HFF-Myc (cell line): ENCODE results near the gene MAPK1.

Experiments
- DNase-seq: peaks from one replicate; pipeline ENCODE4 v3.0.0-alpha.2; 2011; ENCODE audit warnings: low read depth; ENCODE audit errors: extremely low read depth
- H3K4me3 ChIP-seq: replicated peaks from 2 replicates; pipeline ENCODE4 v1.5.1; 2011; ENCODE audit warnings: low read depth, mild to moderate bottlenecking, control low read depth, low read length
- TF ChIP-seq, protein P1 (sequence below): IDR thresholded peaks from 2 replicates; pipeline ENCODE4 v1.5.1; 2012; ENCODE audit warnings: mild to moderate bottlenecking, low read depth, low read length, control low read depth; ENCODE audit errors: missing control alignments

MAPK1 gene

DNA sequence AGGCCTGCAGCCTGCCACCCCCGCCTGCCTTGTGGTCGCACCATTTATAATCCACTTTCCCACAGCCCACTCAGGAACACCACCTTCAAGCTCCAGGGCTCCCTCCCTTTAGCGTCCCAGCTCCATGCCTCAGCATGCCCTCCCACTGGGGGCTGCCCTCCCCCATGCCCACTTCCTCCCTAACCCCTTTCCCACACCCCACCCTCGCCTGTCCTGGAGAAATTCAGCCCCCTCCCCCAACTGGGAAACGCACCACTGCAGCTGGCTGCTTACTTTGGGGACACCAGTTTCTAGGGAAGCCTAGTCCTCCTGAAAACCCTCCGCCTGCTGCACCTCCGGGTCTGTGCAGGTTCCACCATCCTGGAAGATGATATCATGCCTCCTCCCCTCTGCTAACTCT, 128.5 kb downstream of the MAPK1 start:
- H3K4me3 ChIP-seq = no peak overlapping the region

DNA sequence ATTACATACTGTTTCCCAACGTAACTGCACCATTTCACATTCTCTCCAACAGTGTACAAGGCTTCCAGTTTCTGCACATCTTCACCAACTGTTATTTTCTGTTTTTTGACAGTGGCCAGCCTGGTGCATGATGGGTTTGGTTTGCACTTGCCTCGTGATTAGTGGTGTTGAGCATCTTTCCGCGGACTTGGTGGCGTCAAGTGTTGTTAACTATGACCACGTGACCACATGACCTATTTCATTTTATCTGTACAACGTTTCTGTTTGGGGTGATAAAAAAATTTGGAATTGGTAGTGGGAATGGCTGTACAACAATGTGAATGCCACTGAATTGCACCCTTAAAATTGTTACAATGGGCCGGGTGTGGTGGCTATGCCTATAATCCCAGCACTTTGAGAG, 129.4 kb downstream of the MAPK1 start:
- DNase-seq = no peak
- no peak overlapping the region for H3K4me3 ChIP-seq
- TF ChIP-seq, protein P1, sequence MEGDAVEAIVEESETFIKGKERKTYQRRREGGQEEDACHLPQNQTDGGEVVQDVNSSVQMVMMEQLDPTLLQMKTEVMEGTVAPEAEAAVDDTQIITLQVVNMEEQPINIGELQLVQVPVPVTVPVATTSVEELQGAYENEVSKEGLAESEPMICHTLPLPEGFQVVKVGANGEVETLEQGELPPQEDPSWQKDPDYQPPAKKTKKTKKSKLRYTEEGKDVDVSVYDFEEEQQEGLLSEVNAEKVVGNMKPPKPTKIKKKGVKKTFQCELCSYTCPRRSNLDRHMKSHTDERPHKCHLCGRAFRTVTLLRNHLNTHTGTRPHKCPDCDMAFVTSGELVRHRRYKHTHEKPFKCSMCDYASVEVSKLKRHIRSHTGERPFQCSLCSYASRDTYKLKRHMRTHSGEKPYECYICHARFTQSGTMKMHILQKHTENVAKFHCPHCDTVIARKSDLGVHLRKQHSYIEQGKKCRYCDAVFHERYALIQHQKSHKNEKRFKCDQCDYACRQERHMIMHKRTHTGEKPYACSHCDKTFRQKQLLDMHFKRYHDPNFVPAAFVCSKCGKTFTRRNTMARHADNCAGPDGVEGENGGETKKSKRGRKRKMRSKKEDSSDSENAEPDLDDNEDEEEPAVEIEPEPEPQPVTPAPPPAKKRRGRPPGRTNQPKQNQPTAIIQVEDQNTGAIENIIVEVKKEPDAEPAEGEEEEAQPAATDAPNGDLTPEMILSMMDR = no peak

More for the DNA sequence above, 128.5 kb downstream of the MAPK1 start:
- no peak for DNase-seq
- TF ChIP-seq, protein P1 = no peak

DNA sequence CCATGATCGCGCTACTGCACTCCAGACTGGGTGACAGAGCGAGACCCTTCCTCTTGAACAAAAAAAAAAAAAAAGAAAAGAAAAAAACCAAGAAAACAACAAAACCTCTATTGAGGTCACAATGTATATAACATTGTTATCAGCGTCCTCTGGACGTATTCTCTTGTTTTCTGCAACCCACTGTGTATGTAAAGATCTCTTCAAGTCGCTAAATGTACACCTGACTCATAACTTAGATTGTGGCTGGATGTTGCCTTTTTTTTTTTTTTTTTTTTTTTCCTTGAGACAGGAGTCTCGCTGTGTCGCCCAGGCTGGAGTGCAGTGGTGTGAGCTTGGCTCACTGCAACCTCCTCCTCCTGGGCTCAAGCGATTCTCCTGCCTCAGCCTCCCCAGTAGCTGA, 130.5 kb downstream of the MAPK1 start:
- no peak for DNase-seq
- TF ChIP-seq, protein P1 = no peak

DNA sequence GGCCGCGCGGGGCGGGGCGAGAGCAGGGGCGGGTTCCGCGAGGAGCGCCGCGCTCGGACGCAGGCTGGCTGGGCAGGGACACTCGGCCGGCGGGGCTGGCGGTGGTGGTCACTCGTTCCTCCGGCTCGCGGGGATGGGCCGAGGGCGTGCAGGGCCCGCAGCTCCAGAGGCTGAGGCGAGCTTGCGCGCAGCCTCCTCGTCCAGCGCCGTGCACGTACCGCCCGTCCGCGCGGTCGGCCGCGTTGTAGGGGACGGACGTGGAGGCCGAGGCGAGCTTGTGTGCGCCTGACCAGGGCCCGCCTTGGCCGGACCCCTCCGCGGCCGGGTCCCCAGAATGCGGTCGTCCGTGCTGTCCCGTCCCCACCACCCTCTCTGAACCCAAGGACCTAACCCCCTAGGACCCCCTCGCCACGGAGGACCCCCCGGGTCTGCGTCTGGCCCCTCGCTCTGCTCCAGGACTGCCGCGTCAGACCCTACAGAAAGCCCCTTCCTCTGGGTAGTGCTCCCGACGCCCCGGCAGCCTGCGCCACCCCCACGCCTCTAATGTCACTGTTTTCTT, 131.3 kb downstream of the MAPK1 start:
- H3K4me3 ChIP-seq = peak overlapping the region; percentile 30
- TF ChIP-seq, protein P1 = no peak
- no peak for DNase-seq

More for the DNA sequence above, 130.5 kb downstream of the MAPK1 start:
- H3K4me3 ChIP-seq = no peak overlapping the region

DNA sequence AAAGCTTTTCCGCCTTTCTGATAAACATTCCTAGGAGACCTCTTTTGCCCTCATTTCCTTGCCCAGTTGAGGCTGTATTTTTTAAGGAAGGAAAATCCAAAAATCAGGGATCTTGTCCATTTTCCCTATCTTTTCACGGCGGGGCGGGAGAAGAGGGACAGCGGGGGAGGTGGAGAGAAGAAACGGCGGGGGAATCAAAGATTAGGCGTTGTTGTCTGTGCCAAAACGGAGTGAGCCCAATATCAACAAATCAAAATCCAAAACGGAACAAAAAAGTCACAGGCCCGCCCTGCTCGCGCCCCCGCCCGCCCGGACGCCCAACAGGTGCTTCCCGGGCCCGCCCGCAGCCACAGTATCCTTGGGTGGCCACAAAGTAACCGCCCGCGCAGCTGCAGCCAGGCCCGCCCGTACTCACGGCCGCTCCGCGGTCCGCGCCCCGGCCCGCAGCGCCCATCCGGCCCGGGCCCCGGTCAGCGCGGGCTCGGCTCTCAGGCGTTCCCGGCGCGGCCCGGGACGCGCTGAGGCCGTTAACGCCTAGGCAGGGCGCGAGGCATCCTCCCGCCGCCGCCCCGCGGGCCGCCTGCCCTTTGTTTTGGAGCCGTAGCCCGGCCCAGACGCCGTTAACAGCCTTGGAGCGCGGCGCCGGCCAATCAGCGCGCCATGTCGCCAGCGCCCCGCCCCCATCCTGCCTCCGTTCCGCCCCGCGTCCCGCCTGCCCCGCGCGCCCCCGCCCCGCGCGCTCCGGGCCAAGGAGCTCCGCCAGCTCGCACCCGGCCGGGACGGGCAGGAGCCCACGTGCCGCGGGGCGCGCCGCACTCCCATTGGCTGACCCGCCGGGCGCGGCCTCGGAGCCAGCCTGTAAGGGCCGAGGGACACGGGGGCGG, 132.0 kb downstream of the MAPK1 start, which contains the start of gene YPEL1:
Gene YPEL1, minus strand, starts transcription at position 595 of the 884 bp plus-strand sequence. CDS start 25,050 bp downstream, outside the sequence.
- TF ChIP-seq, protein P1 = no peak
- peak within 1 kb of the TSS; percentile 42 for H3K4me3 ChIP-seq
- DNase-seq = no peak

DNA sequence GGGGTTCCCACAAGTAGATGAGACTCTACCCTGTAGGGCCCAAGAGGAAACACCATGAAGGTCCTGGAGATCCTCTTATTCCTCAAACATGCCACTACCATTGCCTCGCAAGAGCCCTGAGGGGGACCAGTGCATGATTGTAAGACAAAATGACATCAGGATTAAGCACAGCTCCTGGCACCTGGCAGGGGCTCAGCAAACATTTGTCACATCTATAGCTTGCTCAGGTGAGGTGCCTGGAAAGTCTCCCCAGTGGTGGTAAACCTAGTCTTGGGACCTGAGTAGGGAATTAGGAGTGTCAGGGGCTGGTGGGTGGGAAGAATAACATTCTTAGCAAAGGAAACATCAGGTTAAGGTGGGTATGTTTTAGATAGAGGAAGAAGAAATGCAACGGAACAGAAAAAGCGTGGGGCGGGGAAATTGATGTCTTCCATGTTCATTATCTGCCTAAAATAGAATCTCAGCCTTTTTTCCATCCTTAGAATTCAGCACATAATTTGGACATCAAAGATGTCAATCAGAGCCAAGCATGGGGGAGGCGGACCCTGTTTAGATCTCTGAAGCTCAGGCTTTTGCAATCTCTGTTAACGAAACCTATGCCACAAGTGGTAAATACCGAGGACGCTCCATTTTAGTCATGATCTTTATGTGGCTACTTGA, 132.8 kb downstream of the MAPK1 start:
- no peak for DNase-seq

More for the DNA sequence above, 132.8 kb downstream of the MAPK1 start:
- peak overlapping the region; percentile 42 for H3K4me3 ChIP-seq
- TF ChIP-seq, protein P1 = no peak
